ENCODE results near the gene FRMD1.
A peak's percentile ranks its signal among the peaks of the same experiment; 100 is the strongest.

FRMD1 gene

DNA sequence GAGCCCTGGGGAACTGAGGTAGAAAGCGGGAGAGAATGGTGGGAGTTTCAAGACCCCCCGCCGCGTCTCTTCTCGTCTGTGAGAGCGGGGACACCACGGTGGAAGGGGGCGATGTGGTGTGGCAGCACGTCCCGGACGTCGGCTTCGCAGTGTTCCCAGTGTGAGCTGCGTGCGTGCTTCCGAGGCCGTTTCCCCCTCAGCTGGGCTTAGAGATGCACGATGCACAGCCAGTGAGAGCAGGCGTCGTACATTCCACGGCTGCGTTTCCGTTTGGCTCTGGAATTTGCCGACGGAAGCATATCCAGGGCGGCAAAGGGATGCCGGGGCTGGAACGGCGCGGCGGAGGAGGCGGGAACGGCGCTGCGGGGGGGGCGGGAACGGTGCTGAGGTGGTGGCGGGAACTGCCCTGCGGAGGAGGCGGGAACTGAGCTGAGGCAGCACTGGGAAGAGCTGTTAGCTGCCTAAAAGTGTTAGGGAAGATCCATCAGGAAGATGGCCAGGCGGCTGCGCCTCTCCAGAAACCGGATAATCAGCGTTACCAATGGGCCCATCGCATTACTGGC lies 43.8 kb downstream of the FRMD1 start (continued):
- no peak for TF ChIP-seq TSHZ1 (tag by site-specific recombination; IDR thresholded peaks at IDR 0.05; ENCODE audit: borderline replicate concordance)
- TF ChIP-seq ZNF548 (tag by site-specific recombination; IDR thresholded peaks at IDR 0.05): no peak
- no peak for TF ChIP-seq ZNF704 (tag by site-specific recombination; IDR thresholded peaks at IDR 0.05)
- peak; percentile 90 for TF ChIP-seq INSM2 (tag by site-specific recombination; IDR thresholded peaks at IDR 0.05)
- no peak for TF ChIP-seq KLF8 (tag by site-specific recombination; IDR thresholded peaks at IDR 0.05)
- peak; percentile 87 for TF ChIP-seq HOXC10 (CRISPR knock-in tag; IDR thresholded peaks at IDR 0.05)
- no peak for TF ChIP-seq ZNF529 (tag by site-specific recombination; IDR thresholded peaks at IDR 0.05; ENCODE audit: insufficient replicate concordance)
- TF ChIP-seq ZNF513 (tag by site-specific recombination; IDR thresholded peaks at IDR 0.05): no peak
- TF ChIP-seq, protein P1, sequence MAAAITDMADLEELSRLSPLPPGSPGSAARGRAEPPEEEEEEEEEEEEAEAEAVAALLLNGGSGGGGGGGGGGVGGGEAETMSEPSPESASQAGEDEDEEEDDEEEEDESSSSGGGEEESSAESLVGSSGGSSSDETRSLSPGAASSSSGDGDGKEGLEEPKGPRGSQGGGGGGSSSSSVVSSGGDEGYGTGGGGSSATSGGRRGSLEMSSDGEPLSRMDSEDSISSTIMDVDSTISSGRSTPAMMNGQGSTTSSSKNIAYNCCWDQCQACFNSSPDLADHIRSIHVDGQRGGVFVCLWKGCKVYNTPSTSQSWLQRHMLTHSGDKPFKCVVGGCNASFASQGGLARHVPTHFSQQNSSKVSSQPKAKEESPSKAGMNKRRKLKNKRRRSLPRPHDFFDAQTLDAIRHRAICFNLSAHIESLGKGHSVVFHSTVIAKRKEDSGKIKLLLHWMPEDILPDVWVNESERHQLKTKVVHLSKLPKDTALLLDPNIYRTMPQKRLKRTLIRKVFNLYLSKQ (tag by site-specific recombination; IDR thresholded peaks at IDR 0.05; ENCODE audit: borderline replicate concordance): no peak
- no peak for TF ChIP-seq ZEB2 (tag by site-specific recombination; IDR thresholded peaks at IDR 0.05)
- no peak for TF ChIP-seq SCRT2 (tag by site-specific recombination; IDR thresholded peaks at IDR 0.05)
- TF ChIP-seq ZNF174 (tag by site-specific recombination; IDR thresholded peaks at IDR 0.05): no peak
- TF ChIP-seq ZNF239 (tag by site-specific recombination; IDR thresholded peaks at IDR 0.05): no peak
- TF ChIP-seq, protein P2, sequence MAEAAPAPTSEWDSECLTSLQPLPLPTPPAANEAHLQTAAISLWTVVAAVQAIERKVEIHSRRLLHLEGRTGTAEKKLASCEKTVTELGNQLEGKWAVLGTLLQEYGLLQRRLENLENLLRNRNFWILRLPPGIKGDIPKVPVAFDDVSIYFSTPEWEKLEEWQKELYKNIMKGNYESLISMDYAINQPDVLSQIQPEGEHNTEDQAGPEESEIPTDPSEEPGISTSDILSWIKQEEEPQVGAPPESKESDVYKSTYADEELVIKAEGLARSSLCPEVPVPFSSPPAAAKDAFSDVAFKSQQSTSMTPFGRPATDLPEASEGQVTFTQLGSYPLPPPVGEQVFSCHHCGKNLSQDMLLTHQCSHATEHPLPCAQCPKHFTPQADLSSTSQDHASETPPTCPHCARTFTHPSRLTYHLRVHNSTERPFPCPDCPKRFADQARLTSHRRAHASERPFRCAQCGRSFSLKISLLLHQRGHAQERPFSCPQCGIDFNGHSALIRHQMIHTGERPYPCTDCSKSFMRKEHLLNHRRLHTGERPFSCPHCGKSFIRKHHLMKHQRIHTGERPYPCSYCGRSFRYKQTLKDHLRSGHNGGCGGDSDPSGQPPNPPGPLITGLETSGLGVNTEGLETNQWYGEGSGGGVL (tag by site-specific recombination; IDR thresholded peaks at IDR 0.05): peak; percentile 62
- peak; percentile 73 for TF ChIP-seq ZBTB6 (tag by site-specific recombination; IDR thresholded peaks at IDR 0.05)
- TF ChIP-seq GLIS1 (tag by site-specific recombination; IDR thresholded peaks at IDR 0.05): peak; percentile 38; the same call in 1 of the 2 replicates
- TF ChIP-seq, protein P3, sequence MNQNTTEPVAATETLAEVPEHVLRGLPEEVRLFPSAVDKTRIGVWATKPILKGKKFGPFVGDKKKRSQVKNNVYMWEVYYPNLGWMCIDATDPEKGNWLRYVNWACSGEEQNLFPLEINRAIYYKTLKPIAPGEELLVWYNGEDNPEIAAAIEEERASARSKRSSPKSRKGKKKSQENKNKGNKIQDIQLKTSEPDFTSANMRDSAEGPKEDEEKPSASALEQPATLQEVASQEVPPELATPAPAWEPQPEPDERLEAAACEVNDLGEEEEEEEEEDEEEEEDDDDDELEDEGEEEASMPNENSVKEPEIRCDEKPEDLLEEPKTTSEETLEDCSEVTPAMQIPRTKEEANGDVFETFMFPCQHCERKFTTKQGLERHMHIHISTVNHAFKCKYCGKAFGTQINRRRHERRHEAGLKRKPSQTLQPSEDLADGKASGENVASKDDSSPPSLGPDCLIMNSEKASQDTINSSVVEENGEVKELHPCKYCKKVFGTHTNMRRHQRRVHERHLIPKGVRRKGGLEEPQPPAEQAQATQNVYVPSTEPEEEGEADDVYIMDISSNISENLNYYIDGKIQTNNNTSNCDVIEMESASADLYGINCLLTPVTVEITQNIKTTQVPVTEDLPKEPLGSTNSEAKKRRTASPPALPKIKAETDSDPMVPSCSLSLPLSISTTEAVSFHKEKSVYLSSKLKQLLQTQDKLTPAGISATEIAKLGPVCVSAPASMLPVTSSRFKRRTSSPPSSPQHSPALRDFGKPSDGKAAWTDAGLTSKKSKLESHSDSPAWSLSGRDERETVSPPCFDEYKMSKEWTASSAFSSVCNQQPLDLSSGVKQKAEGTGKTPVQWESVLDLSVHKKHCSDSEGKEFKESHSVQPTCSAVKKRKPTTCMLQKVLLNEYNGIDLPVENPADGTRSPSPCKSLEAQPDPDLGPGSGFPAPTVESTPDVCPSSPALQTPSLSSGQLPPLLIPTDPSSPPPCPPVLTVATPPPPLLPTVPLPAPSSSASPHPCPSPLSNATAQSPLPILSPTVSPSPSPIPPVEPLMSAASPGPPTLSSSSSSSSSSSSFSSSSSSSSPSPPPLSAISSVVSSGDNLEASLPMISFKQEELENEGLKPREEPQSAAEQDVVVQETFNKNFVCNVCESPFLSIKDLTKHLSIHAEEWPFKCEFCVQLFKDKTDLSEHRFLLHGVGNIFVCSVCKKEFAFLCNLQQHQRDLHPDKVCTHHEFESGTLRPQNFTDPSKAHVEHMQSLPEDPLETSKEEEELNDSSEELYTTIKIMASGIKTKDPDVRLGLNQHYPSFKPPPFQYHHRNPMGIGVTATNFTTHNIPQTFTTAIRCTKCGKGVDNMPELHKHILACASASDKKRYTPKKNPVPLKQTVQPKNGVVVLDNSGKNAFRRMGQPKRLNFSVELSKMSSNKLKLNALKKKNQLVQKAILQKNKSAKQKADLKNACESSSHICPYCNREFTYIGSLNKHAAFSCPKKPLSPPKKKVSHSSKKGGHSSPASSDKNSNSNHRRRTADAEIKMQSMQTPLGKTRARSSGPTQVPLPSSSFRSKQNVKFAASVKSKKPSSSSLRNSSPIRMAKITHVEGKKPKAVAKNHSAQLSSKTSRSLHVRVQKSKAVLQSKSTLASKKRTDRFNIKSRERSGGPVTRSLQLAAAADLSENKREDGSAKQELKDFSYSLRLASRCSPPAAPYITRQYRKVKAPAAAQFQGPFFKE (tag by site-specific recombination; IDR thresholded peaks at IDR 0.05; ENCODE audit: borderline replicate concordance): no peak
- TF ChIP-seq GLIS2 (tag by site-specific recombination; IDR thresholded peaks at IDR 0.05): no peak; the same call in 1 of the 2 replicates
